Peyer's patch (tissue), 4 donors: ENCODE data around the gene SOWAHB. TPM values are rescaled to one million over a fixed set of nuclear protein-coding genes. Genes with fewer than 3 reads are reported as not detected.
"Not testable (repeated sequence)": the region's sequence is repeated elsewhere in the genome, so short reads cannot be mapped to it uniquely, and the experiment has no call there.

Experiments used
- DNase-seq, 3 donors: peaks; one replicate each; pipeline ENCODE4 v3.0.0-alpha.2; 2017 to 2019
- H3K27ac ChIP-seq, 4 donors: fragments of 200-600 bp; sonication (generic); one replicate each; pipeline ENCODE4 v1.5.1; 2016 to 2019
- H3K27me3 ChIP-seq, 2 donors: fragments of 200-600 bp; sonication (generic); one replicate each; pipeline ENCODE4 v1.5.1; 2019
- H3K36me3 ChIP-seq, 3 donors: fragments of 200-600 bp; sonication (generic); one replicate each; pipeline ENCODE4 v1.5.1; 2016 to 2019
- H3K4me1 ChIP-seq, 4 donors: fragments of 200-600 bp; sonication (generic); one replicate each; pipeline ENCODE4 v1.5.1; 2016 to 2019
- H3K4me3 ChIP-seq, 4 donors: fragments of 200-600 bp; sonication (generic); 1 replicate in 3 of 4; 2 replicates in 1 of 4; pipeline ENCODE4 v1.5.1; 2016 to 2019; ENCODE audit warnings: mild to moderate bottlenecking in 1 of 4
- H3K9me3 ChIP-seq, 4 donors: fragments of 200-600 bp; sonication (generic); one replicate each; pipeline ENCODE4 v1.5.1; 2016 to 2019; ENCODE audit warnings: mild to moderate bottlenecking in 1 of 4
- CTCF ChIP-seq, 6 experiments: fragments of 450-650 bp in 4 of 6; fragments of 200-600 bp in 2 of 6; sonication (generic) in 1 of 6; IDR thresholded peaks; one replicate each; pipeline ENCODE4 v1.5.1; 2017 to 2019; ENCODE audit warnings: antibody characterized with exemption in 6 of 6, mild to moderate bottlenecking in 3 of 6, moderate library complexity in 1 of 6
- POLR2A ChIP-seq, 2 donors: fragments of 450-650 bp; IDR thresholded peaks; one replicate each; pipeline ENCODE4 v1.5.1; 2017; ENCODE audit warnings: antibody characterized with exemption in 2 of 2, mild to moderate bottlenecking in 2 of 2, moderate library complexity in 2 of 2
- total RNA-seq, 4 donors: library from RNA; depleted of rRNA; stranded (reverse); fragments of >200 nt; gene quantifications; one replicate each; pipeline ENCODE4 v1.1.0, GENCODE V29; 2016

Gene SOWAHB
- total RNA-seq, 4 donors from 2014 or later: 11.6 to 30.8 (median 27.4) TPM

- Histone ChIP-seq H3K27ac (no peak overlapping the region), H3K9me3 (no peaks in the 10 kb centered on the region)
- DNase-seq: no peak
These were observed 24.4 kb downstream of the SOWAHB start for GRCh38 chr4:76873495-76873894.

GRCh38 chr4:76872556-76872955 lies 25.4 kb downstream of the SOWAHB start:
- no peak for DNase-seq
- Histone ChIP-seq H3K4me3 (no peak overlapping the region), H3K27me3 (no peaks in the 10 kb centered on the region), H3K36me3 (no peaks in the 10 kb centered on the region), H3K4me1 (peaks cover 0 to 7% (median 0%) of the 10 kb centered on the region in 4 donors), H3K9me3 (no peaks in the 10 kb centered on the region), H3K27ac (no peak overlapping the region)
- TF ChIP-seq CTCF (IDR thresholded peaks at IDR 0.05) (no peak), POLR2A (IDR thresholded peaks at IDR 0.05) (no peak)

More at GRCh38 chr4:76873495-76873894, 24.4 kb downstream of the SOWAHB start:
- no peak overlapping the region for H3K4me3 ChIP-seq
- TF ChIP-seq CTCF (IDR thresholded peaks at IDR 0.05): no peak
- TF ChIP-seq POLR2A (IDR thresholded peaks at IDR 0.05): no peak
- no peaks in the 10 kb centered on the region for H3K4me1 ChIP-seq
- H3K36me3 ChIP-seq: no peaks in the 10 kb centered on the region
- no peaks in the 10 kb centered on the region for H3K27me3 ChIP-seq

GRCh38 chr4:76868780-76869179 lies 29.2 kb downstream of the SOWAHB start:
- not testable (repeated sequence) for H3K9me3 ChIP-seq, H3K27me3 ChIP-seq, H3K4me1 ChIP-seq, H3K36me3 ChIP-seq
- Histone ChIP-seq H3K4me3 (peak overlapping the region in 1 of 4 donors; percentile 3), H3K27ac (peak overlapping the region in 1 of 4 donors; percentile 18)
- TF ChIP-seq CTCF (IDR thresholded peaks at IDR 0.05): peak in 3 of 6 experiments; percentile 29 to 39 (median 32)
- DNase-seq: peak in 1 of 3 donors; percentile 62

- H3K4me1 ChIP-seq: peaks cover 0 to 7% (median 0%) of the 10 kb centered on the region in 4 donors
- H3K9me3 ChIP-seq: no peaks in the 10 kb centered on the region
- no peaks in the 10 kb centered on the region for H3K36me3 ChIP-seq
- no peaks in the 10 kb centered on the region for H3K27me3 ChIP-seq
- DNase-seq: peak in 2 of 3 donors; percentile 86
- TF ChIP-seq CTCF (IDR thresholded peaks at IDR 0.05) (no peak), POLR2A (IDR thresholded peaks at IDR 0.05) (no peak)
- H3K27ac ChIP-seq: peak overlapping the region in 2 of 4 donors; percentile 18 to 34
- H3K4me3 ChIP-seq: peak overlapping the region in 1 of 4 donors; percentile 3
These were observed 29.9 kb downstream of the SOWAHB start for GRCh38 chr4:76867880-76868655.

GRCh38 chr4:76867377-76867776 lies 30.6 kb downstream of the SOWAHB start:
- Histone ChIP-seq H3K27me3 (no peaks in the 10 kb centered on the region), H3K9me3 (no peaks in the 10 kb centered on the region), H3K36me3 (no peaks in the 10 kb centered on the region), H3K4me3 (no peak overlapping the region), H3K4me1 (peaks cover 0 to 7% (median 0%) of the 10 kb centered on the region in 4 donors), H3K27ac (no peak overlapping the region)
- TF ChIP-seq CTCF (IDR thresholded peaks at IDR 0.05): no peak
- no peak for TF ChIP-seq POLR2A (IDR thresholded peaks at IDR 0.05)
- DNase-seq: no peak
